GM18951 (cell line): ENCODE results near the gene AP1M1.

Experiments
- POLR2A ChIP-seq: IDR thresholded peaks from 4 replicates; pipeline ENCODE4 v1.6.1; 2011; ENCODE audit warnings: mild to moderate bottlenecking; ENCODE audit not compliant: insufficient read length, insufficient read depth; ENCODE audit errors: extremely low read depth
- in situ Hi-C: fragments of 300-500 bp; cut with MboI; formaldehyde crosslinking; loops from one replicate; pipeline ENCODE4 v1.12.0; 2022; ENCODE audit warnings: low sequenced_read_pairs, mixed read lengths, inconsistent platforms; ENCODE audit not compliant: unreplicated experiment

The AP1M1 gene

DNA sequence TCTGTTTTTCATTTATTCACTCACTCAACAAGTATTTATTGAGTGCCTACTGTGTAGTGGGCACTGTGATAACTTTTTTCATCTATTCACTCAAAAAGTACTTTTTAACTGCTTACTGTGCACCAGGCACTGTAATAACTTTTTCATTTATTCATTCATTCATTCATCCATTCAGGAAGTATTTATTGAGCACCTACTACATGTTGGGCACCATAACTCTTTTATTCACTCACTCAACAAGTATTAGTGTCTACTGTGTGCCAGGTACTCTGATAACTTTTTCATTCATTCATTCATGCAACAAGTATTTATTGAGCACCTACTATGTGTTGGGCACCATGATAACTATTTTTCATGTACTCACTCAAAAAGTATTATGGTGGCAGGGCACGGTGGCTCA lies 31.3 kb upstream of the AP1M1 start:
- TF ChIP-seq POLR2A: no peak
- in situ Hi-C loops: no loop called here

DNA sequence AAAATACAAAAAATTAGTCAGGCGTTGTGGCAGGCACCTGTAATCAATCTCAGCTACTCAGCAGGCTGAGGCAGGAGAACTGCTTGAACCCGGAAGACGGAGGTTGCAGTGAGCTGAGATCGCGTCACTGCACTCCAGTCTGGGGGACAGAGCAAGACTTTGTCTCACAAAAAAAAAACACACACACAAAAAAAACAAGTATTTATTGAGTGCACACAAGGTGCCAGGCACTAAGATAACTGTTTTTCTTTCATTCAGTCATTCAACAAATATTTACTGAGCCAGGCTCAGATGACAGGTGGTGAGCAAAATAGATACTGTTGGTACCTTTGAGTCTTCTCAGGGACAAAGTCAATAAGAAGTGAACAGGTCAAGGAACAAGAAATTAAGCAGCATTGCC lies 30.7 kb upstream of the AP1M1 start:
- in situ Hi-C loops: no loop called here
- TF ChIP-seq POLR2A: no peak

DNA sequence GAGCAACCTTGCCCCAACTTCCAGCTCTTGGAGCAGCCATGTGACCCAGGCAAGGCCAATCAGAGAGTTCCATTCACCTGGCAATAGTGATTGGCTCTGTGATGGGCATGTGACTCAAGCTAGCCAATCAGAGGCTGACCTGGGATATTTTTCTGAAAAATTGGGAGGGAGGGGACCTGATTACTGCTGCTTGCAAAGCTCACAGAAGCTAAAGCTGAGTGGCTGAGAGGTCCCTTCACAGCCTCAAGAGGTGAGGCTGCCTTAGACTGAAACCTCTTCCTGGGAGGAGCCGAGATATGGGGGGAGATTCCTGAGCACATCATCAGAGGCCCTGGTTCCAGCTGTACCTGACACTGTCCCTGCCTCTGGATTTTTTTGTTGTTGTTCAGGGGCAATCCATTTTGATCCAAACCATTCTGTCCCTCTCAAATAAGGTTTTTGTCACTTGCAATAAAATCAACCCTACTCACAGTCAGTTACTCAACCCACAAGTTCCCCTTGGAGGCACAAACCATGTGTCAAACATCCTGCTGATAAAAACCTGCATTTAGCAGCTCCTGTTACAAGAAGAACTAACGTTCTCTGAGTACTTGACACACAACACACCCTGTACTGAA lies 29.1 kb upstream of the AP1M1 start:
- in situ Hi-C loops: no loop called here
- no peak for TF ChIP-seq POLR2A

DNA sequence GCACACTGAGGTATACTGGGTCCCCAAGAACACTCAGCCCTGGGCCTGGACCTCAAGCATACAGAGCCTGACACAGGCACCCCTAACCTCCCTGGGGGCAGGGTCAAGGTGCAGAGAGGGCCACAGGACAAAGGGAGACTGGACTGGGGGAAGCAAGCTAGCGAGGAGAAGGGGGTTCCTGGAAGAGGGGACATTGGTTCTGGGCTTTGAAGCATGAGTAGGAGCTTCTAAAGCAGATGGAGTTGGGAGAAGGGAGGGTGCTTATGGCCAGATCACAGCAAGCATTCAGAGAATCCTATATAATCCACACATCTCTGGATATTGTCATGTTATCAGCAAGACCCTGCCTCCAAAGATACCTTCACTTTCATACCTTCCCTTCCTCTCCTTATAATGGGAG lies 27.6 kb upstream of the AP1M1 start:
- in situ Hi-C loops: no loop called here
- no peak for TF ChIP-seq POLR2A

DNA sequence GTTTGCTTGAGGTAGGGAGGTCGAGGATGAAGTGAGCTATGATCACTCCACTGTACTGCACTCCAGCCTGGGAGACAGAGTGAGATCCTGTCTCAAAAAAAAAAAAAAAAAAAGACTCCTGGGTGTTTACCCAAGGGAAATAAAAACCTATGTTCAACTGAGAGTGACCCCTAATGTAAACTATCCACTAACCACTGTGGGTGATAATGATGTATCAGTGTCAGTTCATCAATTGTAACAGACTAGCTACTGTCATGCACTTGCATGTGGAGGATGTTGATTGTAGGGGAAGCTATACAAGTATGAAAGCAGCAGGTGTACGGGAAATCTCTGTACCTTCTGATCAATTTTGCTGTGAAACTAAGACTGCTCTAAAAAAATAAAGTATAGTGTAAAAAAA lies 21.8 kb upstream of the AP1M1 start:
- TF ChIP-seq POLR2A: no peak
- in situ Hi-C loops: loop anchor here (25.0 kb wide), 1 partner anchor 564 kb away; the partner anchor contains the start of gene CYP4F8

DNA sequence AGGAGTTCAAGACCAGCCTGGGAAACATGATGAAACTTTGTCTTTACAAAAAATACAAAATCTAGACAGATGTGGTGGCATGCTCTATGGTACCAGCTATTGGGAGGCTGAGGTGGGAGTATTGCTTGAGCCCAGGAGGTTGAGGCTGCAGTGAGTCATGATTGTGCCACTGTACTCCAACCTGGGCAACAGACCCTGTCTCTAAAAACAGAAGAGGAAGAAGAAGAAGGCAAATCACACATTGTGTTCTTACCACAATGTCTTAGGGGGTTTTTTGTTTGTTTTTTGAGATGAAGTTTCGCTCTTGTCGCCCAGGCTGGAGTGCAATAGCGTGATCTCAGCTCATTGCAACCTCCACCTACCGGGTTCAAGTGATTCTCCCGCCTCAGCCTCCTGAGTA lies 18.8 kb upstream of the AP1M1 start:
- in situ Hi-C loops: loop anchor here (25.0 kb wide), 1 partner anchor 567 kb away; the partner anchor contains the start of gene CYP4F8

DNA sequence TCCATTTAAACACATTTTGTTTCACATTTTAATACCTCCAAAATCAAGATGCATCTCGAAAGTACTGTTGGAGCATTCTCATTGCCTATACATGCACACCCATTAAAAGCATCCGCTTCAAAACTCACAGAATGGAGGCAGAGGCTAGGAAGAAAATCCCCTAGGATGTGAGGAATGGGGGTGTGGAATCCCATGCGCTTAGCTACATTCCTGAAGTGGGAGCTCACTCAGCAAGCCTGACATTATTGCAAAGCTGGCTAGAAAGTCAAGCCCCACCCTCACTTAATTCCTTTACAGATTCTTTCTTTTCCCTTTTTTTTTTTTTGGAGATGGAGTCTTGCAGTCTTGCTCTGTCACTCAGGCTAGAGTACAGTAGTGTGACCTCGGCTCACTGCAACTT lies 17.1 kb upstream of the AP1M1 start:
- in situ Hi-C loops: loop anchor here (10.0 to 25.0 kb wide), 2 partner anchors 136 to 568 kb away; partner anchors contain the start of gene CYP4F8

DNA sequence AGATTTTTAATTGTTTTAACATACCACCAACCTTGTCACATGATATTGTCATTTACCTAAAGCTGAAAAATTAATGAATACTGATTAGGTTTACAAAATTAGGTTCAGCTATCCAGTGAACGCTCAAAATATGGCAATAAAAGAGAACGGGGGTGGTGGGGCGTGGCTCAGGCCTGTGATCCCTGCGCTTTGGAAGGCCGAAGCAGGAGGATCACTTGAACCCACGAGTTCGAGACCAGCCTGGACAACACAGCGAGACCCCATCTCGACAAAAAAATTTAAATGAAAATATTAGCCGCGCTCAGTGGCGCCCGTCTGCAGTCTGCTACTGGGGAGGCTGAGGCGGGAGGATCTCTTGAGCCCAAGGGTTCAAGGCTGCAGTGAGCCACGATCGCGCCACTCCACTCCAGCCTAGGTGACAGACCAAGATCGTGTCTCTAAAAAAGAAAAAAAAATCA lies 13.0 kb upstream of the AP1M1 start:
- in situ Hi-C loops: loop anchor here (10.0 to 25.0 kb wide), 2 partner anchors 140 to 572 kb away; partner anchors contain the start of gene CYP4F8

More for the DNA sequence above, 17.1 kb upstream of the AP1M1 start:
- TF ChIP-seq POLR2A: no peak

DNA sequence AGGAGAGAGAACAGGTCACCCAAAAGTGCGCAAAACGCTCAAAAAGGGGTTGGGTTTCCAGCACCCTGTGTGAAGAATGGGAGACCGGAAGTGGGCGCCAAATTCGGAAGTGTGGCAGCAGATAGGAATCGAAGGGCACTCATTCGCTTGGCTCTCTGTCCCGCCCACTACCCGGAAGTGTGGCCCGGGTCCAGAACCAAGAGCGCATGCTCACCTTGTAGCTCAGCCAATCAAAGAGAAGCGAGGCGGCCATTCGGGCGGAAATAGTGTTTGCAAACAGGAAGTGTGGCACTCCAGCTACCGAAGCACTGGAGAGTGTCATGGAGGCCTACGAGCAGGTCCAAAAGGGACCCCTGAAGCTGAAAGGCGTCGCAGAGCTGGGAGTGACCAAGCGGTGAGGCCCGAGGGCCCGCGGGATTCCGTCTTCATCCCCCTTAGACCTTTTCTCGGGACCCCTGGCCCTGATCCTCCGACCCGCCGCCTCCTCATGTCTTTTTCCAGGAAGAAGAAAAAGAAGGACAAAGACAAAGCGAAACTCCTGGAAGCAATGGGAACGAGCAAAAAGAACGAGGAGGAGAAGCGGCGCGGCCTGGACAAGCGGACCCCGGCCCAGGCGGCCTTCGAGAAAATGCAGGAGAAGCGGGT lies 12.5 kb upstream of the AP1M1 start, which contains the start of gene FAM32A:
TSS of gene FAM32A (plus strand) at position 288 of the 645 bp plus-strand sequence. CDS start at position 321, 33 bp downstream.
- in situ Hi-C loops: loop anchor here (10.0 to 25.0 kb wide), 2 partner anchors 140 to 573 kb away; partner anchors contain the start of gene CYP4F8
- peak; percentile 70 for TF ChIP-seq POLR2A

More for the DNA sequence above, 13.0 kb upstream of the AP1M1 start:
- no peak for TF ChIP-seq POLR2A

DNA sequence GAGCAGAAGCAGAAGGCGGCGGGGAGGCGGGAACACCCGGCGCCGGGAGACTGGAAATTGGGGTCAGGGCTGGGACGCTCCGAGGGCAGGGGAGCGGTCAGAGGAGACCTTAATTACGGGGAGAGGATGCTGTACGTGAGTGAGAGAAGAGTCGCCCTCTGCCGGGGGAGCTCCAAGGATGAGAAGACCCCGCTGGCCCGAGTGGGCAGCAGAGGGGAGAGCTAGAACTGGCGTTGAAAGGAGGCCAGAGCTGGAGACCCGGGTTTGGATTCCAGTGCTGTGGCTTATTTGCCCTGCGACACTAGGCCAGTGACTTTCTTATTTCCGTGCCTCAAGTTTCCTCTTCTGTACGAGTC lies 12.0 kb upstream of the AP1M1 start:
- in situ Hi-C loops: loop anchor here (10.0 to 25.0 kb wide), 2 partner anchors 141 to 573 kb away; partner anchors contain the start of gene CYP4F8
- no peak for TF ChIP-seq POLR2A

DNA sequence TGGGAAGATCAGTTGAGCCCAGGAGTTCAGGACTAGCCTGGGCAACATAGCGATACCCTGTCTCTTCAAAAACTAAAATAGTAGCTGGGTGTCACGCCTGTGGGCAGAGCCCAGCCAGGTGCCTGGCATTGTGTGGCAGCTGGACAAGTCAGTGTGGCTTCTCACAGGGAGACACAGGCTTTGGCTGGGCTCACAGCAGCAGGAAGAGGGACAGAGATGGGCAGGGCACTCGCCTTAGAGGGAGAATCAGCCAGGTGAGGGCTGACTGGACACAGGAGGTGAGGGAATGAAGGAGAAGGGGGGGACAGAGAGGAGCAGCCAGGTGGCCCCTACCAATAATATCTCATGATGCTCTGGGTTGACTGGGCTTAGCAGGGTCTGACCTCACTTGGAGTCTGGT lies 9.2 kb upstream of the AP1M1 start:
- no peak for TF ChIP-seq POLR2A
- in situ Hi-C loops: loop anchor here (10.0 to 25.0 kb wide), 2 partner anchors 144 to 576 kb away; partner anchors contain the start of gene CYP4F8

DNA sequence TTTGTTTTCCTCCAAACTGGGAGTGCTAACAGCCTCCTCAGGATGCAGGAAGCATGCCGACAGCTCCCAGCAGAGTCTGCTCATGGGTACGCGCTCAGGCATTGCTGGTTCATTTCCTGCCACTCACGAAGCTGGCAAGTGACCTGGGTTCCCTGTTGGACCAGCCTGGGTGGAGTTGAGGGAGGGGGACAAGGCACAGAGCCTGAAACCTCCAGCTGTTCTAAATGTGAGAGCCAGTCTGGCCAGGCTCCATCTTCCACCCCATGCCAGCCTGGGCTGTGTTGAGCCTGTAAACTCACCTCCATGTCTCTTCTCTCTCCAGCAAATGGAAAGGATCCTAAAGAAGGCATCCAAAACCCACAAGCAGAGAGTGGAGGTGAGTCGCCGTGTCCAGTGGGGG lies 7.5 kb upstream of the AP1M1 start:
- in situ Hi-C loops: loop anchor here (25.0 kb wide), 1 partner anchor 578 kb away; the partner anchor contains the start of gene CYP4F8

DNA sequence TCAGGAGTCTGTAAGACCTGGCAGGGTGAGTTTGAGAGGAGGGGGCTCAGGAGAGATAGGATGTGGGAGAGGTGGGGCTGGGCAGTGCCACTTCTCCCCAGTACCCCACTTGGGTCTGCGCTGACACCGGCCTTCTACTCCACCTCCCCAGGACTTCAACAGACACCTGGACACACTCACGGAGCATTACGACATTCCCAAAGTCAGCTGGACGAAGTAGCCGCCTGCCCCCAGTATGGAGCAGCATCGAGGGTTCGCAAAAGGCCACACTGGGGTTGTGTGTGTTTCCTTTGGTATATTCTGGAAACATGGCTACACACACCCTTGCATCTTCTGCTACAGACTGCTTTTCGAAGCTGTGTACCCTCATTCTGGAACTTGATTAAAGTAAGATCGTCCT lies 7.0 kb upstream of the AP1M1 start:
- TF ChIP-seq POLR2A: no peak
- in situ Hi-C loops: loop anchor here (25.0 kb wide), 1 partner anchor 578 kb away; the partner anchor contains the start of gene CYP4F8

More for the DNA sequence above, 7.5 kb upstream of the AP1M1 start:
- no peak for TF ChIP-seq POLR2A
